LNCaP clone FGC (cell line): ENCODE results near the gene STXBP4.

Source experiments
- DNase-seq: peaks from one replicate; pipeline ENCODE4 v3.0.0-alpha.2; 2011; ENCODE audit warnings: low read depth
- H3K4me3 ChIP-seq: 2 replicates; pipeline ENCODE4 v1.5.1; 2011; ENCODE audit warnings: mild to moderate bottlenecking, low read depth, low read length, control low read depth
- CTCF ChIP-seq: IDR thresholded peaks from 2 replicates; pipeline ENCODE4 v1.5.1; 2012; ENCODE audit warnings: mild to moderate bottlenecking; ENCODE audit not compliant: control insufficient read depth, insufficient read depth; ENCODE audit errors: extremely low read depth

Gene STXBP4

GRCh38 chr17:55163408-55163807 lies 194.8 kb downstream of the STXBP4 start:
- H3K4me3 ChIP-seq = no peak overlapping the region
- no peak for DNase-seq
- TF ChIP-seq CTCF = no peak

GRCh38 chr17:55166506-55166905 lies 197.9 kb downstream of the STXBP4 start:
- DNase-seq = no peak
- no peak for TF ChIP-seq CTCF
- no peak overlapping the region for H3K4me3 ChIP-seq

GRCh38 chr17:55167024-55167725 lies 198.6 kb downstream of the STXBP4 start:
- no peak for DNase-seq
- H3K4me3 ChIP-seq = no peak overlapping the region
- TF ChIP-seq CTCF = no peak

GRCh38 chr17:55168958-55169687 lies 200.6 kb downstream of the STXBP4 start:
- no peak for DNase-seq
- no peak overlapping the region for H3K4me3 ChIP-seq
- TF ChIP-seq CTCF = no peak

- no peak for TF ChIP-seq CTCF
- no peak for DNase-seq
- H3K4me3 ChIP-seq = no peak overlapping the region
Measured at GRCh38 chr17:55171634-55172328, 203.2 kb downstream of the STXBP4 start.

- no peak for DNase-seq
- H3K4me3 ChIP-seq = no peak overlapping the region
- TF ChIP-seq CTCF = no peak
Measured at GRCh38 chr17:55172612-55173011, 204.0 kb downstream of the STXBP4 start.

GRCh38 chr17:55174133-55174532 lies 205.6 kb downstream of the STXBP4 start:
- no peak overlapping the region for H3K4me3 ChIP-seq
- no peak for TF ChIP-seq CTCF
- DNase-seq = no peak
